HEK293 (cell line): ENCODE data around the gene SH3GL2.

ENCODE experiments used
- CTCF ChIA-PET: fragments of 350-600 bp; formaldehyde crosslinking; extraction: SDS; loops from one replicate; lab custom pipeline; 2021; ENCODE audit warnings: antibody characterized with exemption; lab: Yijun Ruan, JAX
- POLR2A ChIA-PET: fragments of 300-600 bp; formaldehyde crosslinking; extraction: SDS; loops from one replicate; lab custom pipeline; 2020; ENCODE audit warnings: antibody characterized with exemption, inconsistent platforms; lab: Yijun Ruan, JAX
- H3K27ac ChIP-seq: fragments of 200-500 bp; sonication (Bioruptor generic); 2 replicates; pipeline ENCODE4 v1.5.1; 2014; ENCODE audit warnings: low read depth, low read length, control low read depth, inconsistent platforms; ENCODE audit errors: extremely low read depth
- H3K36me3 ChIP-seq, 2 experiments: fragments of 200-500 bp in 1 of 2; sonication (Bioruptor generic) in 1 of 2; 1 replicate in 1 of 2; 2 replicates in 1 of 2; pipeline ENCODE4 v1.5.1; 2014 to 2017; ENCODE audit warnings: inconsistent platforms in 2 of 2, low read length in 2 of 2; ENCODE audit not compliant: control insufficient read depth in 2 of 2, insufficient read depth in 1 of 2
- H3K4me1 ChIP-seq: fragments of 200-500 bp; sonication (Bioruptor generic); 2 replicates; pipeline ENCODE4 v1.5.1; 2014; ENCODE audit warnings: mild to moderate bottlenecking, low read length, inconsistent platforms; ENCODE audit not compliant: control insufficient read depth, insufficient read depth
- H3K4me3 ChIP-seq: 2 replicates; pipeline ENCODE4 v1.5.1; 2011; ENCODE audit warnings: low read depth, mild to moderate bottlenecking, control low read depth, low read length, moderate library complexity
- H3K9me3 ChIP-seq: fragments of 200-500 bp; sonication (Bioruptor generic); 2 replicates; pipeline ENCODE4 v1.5.1; 2014; ENCODE audit warnings: low read depth, low read length, inconsistent platforms; ENCODE audit not compliant: control insufficient read depth, insufficient read depth
- AEBP2 ChIP-seq: fragments of 450-650 bp; formaldehyde crosslinking; IDR thresholded peaks from 2 replicates; pipeline ENCODE4 v1.5.1; 2016; ENCODE audit warnings: missing biosample characterization, missing genetic modification characterization, borderline replicate concordance
- ELK4 ChIP-seq: IDR thresholded peaks from 2 replicates; pipeline ENCODE4 v1.6.1; 2011; ENCODE audit warnings: mild to moderate bottlenecking, low read depth, low read length, borderline replicate concordance
- GLI4 ChIP-seq: fragments of 450-650 bp; formaldehyde crosslinking; IDR thresholded peaks from 2 replicates; pipeline ENCODE4 v1.5.1; 2016; ENCODE audit warnings: missing biosample characterization, missing genetic modification characterization
- GLIS2 ChIP-seq: fragments of 450-650 bp; formaldehyde crosslinking; IDR thresholded peaks from 2 replicates; pipeline ENCODE4 v1.5.1; 2016; ENCODE audit warnings: missing biosample characterization, missing genetic modification characterization
- HOXD13 ChIP-seq: sonication (generic); formaldehyde crosslinking; IDR thresholded peaks from 2 replicates; pipeline ENCODE4 v1.8.0; 2022; ENCODE audit warnings: missing genetic modification reagents, borderline replicate concordance
- KLF1 ChIP-seq: fragments of 450-650 bp; formaldehyde crosslinking; IDR thresholded peaks from 2 replicates; pipeline ENCODE4 v1.5.1; 2016; ENCODE audit warnings: missing biosample characterization, missing genetic modification characterization
- PBX3 ChIP-seq: sonication (generic); formaldehyde crosslinking; IDR thresholded peaks from 2 replicates; pipeline ENCODE4 v1.8.1; 2022; ENCODE audit warnings: mild to moderate bottlenecking, moderate library complexity, missing genetic modification reagents
- SETDB1 ChIP-seq: IDR thresholded peaks from one replicate; pipeline ENCODE4 v1.6.1; 2017; ENCODE audit warnings: mild to moderate bottlenecking, low read length, moderate library complexity, mixed read lengths; ENCODE audit not compliant: insufficient read length
- TCF7L2 ChIP-seq: IDR thresholded peaks from 2 replicates; pipeline ENCODE4 v1.6.1; 2011; ENCODE audit warnings: low read depth, mild to moderate bottlenecking, inconsistent platforms, low read length, moderate library complexity, borderline replicate concordance
- TRIM28 ChIP-seq: IDR thresholded peaks from 2 replicates; pipeline ENCODE4 v1.6.1; 2011; ENCODE audit warnings: low read length, control low read depth, borderline replicate concordance
- WT1 ChIP-seq: fragments of 450-650 bp; formaldehyde crosslinking; IDR thresholded peaks from 2 replicates; pipeline ENCODE4 v1.5.1; 2016; ENCODE audit warnings: missing biosample characterization, missing genetic modification characterization
- ZBTB7A ChIP-seq: fragments of 450-650 bp; formaldehyde crosslinking; IDR thresholded peaks from 2 replicates; pipeline ENCODE4 v1.5.1; 2016; ENCODE audit warnings: low read depth, missing biosample characterization, missing genetic modification characterization
- ZNF10 ChIP-seq: fragments of 450-650 bp; formaldehyde crosslinking; IDR thresholded peaks from 2 replicates; pipeline ENCODE4 v1.5.1; 2017; ENCODE audit warnings: missing biosample characterization, missing genetic modification characterization
- ZNF169 ChIP-seq: fragments of 450-650 bp; formaldehyde crosslinking; IDR thresholded peaks from 2 replicates; pipeline ENCODE4 v1.5.1; 2016; ENCODE audit warnings: missing biosample characterization, missing genetic modification characterization
- ZNF26 ChIP-seq: fragments of 450-650 bp; formaldehyde crosslinking; IDR thresholded peaks from 2 replicates; pipeline ENCODE4 v1.5.1; 2016; ENCODE audit warnings: missing biosample characterization, missing genetic modification characterization
- ZNF266 ChIP-seq: fragments of 450-650 bp; formaldehyde crosslinking; IDR thresholded peaks from 2 replicates; pipeline ENCODE4 v1.5.1; 2016; ENCODE audit warnings: missing biosample characterization, missing genetic modification characterization, low read depth
- ZNF274 ChIP-seq, 2 experiments: fragments of 200-500 bp in 1 of 2; fragments of 450-650 bp in 1 of 2; sonication (Bioruptor generic) in 1 of 2; formaldehyde crosslinking in 1 of 2; IDR thresholded peaks; 2 replicates each; pipeline versions ENCODE4 v1.5.1 to v1.6.1; 2014 to 2016; ENCODE audit warnings: borderline replicate concordance in 1 of 2, inconsistent platforms in 1 of 2, low read length in 1 of 2, missing biosample characterization in 1 of 2, missing genetic modification characterization in 1 of 2
- ZNF341 ChIP-seq: fragments of 450-650 bp; formaldehyde crosslinking; IDR thresholded peaks from 2 replicates; pipeline ENCODE4; 2016; ENCODE audit warnings: low read depth, missing biosample characterization, missing genetic modification characterization
- ZNF366 ChIP-seq: fragments of 450-650 bp; formaldehyde crosslinking; conservative IDR thresholded peaks from 2 replicates; pipeline ENCODE4 v1.5.1; 2016; ENCODE audit warnings: missing biosample characterization, missing genetic modification characterization
- ZNF48 ChIP-seq: fragments of 450-650 bp; formaldehyde crosslinking; IDR thresholded peaks from 2 replicates; pipeline ENCODE4 v1.5.1; 2016; ENCODE audit warnings: missing biosample characterization, missing genetic modification characterization
- ZNF626 ChIP-seq: fragments of 450-650 bp; sonication (Bioruptor Pico); formaldehyde crosslinking; IDR thresholded peaks from 2 replicates; pipeline ENCODE4 v1.5.1; 2018; ENCODE audit warnings: missing biosample characterization, missing genetic modification characterization, inconsistent platforms
- ZNF677 ChIP-seq: fragments of 450-650 bp; IDR thresholded peaks from 2 replicates; pipeline ENCODE4 v1.5.0; 2018; ENCODE audit warnings: missing biosample characterization, mild to moderate bottlenecking, missing genetic modification characterization, moderate library complexity

The SH3GL2 gene

GRCh38 chr9:17723656-17724055 lies 144.8 kb downstream of the SH3GL2 start:
- H3K27ac ChIP-seq = no peak overlapping the region
- no peaks in the 10 kb centered on the region for H3K36me3 ChIP-seq
- TF ChIP-seq KLF1 (tag by site-specific recombination) (no peak), TRIM28 (0 out of 2 replicates have a peak, but pooled peaks have one; percentile 50), WT1 (tag by site-specific recombination) (no peak), SETDB1 (peak; percentile 19)
- no peak overlapping the region for H3K4me3 ChIP-seq
- H3K9me3 ChIP-seq = no peaks in the 10 kb centered on the region
- H3K4me1 ChIP-seq = no peaks in the 10 kb centered on the region
- ChIA-PET POLR2A (no interaction called here), CTCF (interaction anchor here (0.6 kb wide), 1 partner anchor 64 kb away, joined by 3 read pairs; no protein-coding TSS in a partner anchor)

- CTCF ChIA-PET = no interaction called here
- no peaks in the 10 kb centered on the region for H3K9me3 ChIP-seq
Measured at GRCh38 chr9:17725399-17726010, 146.6 kb downstream of the SH3GL2 start.

More at GRCh38 chr9:17725399-17726010, 146.6 kb downstream of the SH3GL2 start:
- TF ChIP-seq ZNF266 (tag by site-specific recombination) (no peak), ZNF48 (no peak), ZNF626 (tag by site-specific recombination) (no peak), GLI4 (no peak), ZNF169 (no peak), GLIS2 (tag by site-specific recombination) (no peak), TCF7L2 (no peak), WT1 (tag by site-specific recombination) (no peak), ZBTB7A (tag by site-specific recombination) (no peak), ZNF26 (tag by site-specific recombination) (no peak), PBX3 (no peak), ZNF677 (tag by site-specific recombination) (no peak), ZNF274 (IDR thresholded peaks at IDR 0.05; ENCODE audit: low read length) (no peak), ZNF274 (tag by site-specific recombination; IDR thresholded peaks at IDR 0.05; ENCODE audit: borderline replicate concordance) (no peak), ELK4 (no peak), HOXD13 (CRISPR knock-in tag) (no peak), ZNF10 (tag by site-specific recombination) (no peak), ZNF341 (no peak), ZNF366 (tag by site-specific recombination) (no peak), AEBP2 (tag by site-specific recombination) (no peak)
- no peaks in the 10 kb centered on the region for H3K4me1 ChIP-seq
- no peaks in the 10 kb centered on the region for H3K36me3 ChIP-seq
- POLR2A ChIA-PET = no interaction called here
- no peak overlapping the region for H3K27ac ChIP-seq
- no peak overlapping the region for H3K4me3 ChIP-seq
